ENCODE results near the gene HAUS7.
"Not testable (repeated sequence)": the region's sequence is repeated elsewhere in the genome, so short reads cannot be mapped to it uniquely, and the experiment has no call there.

The HAUS7 gene

GRCh38 chrX:153408221-153408721, 62.1 kb downstream of the HAUS7 start:
- DNase-seq (ENCODE audit: low read depth) = no peak

GRCh38 chrX:153407736-153408135, 62.6 kb downstream of the HAUS7 start:
- DNase-seq (ENCODE audit: low read depth) = no peak

GRCh38 chrX:153406903-153407302, 63.5 kb downstream of the HAUS7 start:
- no peak for DNase-seq (ENCODE audit: low read depth)

- DNase-seq (ENCODE audit: low read depth) = no peak
Measured at GRCh38 chrX:153406011-153406410, 64.4 kb downstream of the HAUS7 start.

- no peak for DNase-seq (ENCODE audit: low read depth)
Measured at GRCh38 chrX:153405426-153405825, 65.0 kb downstream of the HAUS7 start.

GRCh38 chrX:153404333-153404732, 66.0 kb downstream of the HAUS7 start:
- DNase-seq (ENCODE audit: low read depth) = not testable (repeated sequence)

GRCh38 chrX:153401133-153401764, 69.1 kb downstream of the HAUS7 start, which contains the start of gene PNMA6E:
Gene PNMA6E, minus strand, starts transcription at chrX:153401350. Its CDS starts 2,501 bp downstream, at chrX:153398849.
- DNase-seq (ENCODE audit: low read depth) = no peak

- DNase-seq (ENCODE audit: low read depth) = peak; percentile 6
Measured at GRCh38 chrX:153400146-153401132, 69.9 kb downstream of the HAUS7 start.

- no peak for DNase-seq (ENCODE audit: low read depth)
Measured at GRCh38 chrX:153398275-153398960, 72.0 kb downstream of the HAUS7 start.
